ENCODE results near the gene CHKA. TPM values are rescaled to one million over a fixed set of nuclear protein-coding genes. Genes with fewer than 3 reads are reported as not detected.

CHKA gene
- total and polyA plus RNA-seq, 2 of the 8 experiments (the other 6 are each of a cell fraction or from before 2014, with no cell fraction given), result 61.2 to 86.6 TPM

DNA sequence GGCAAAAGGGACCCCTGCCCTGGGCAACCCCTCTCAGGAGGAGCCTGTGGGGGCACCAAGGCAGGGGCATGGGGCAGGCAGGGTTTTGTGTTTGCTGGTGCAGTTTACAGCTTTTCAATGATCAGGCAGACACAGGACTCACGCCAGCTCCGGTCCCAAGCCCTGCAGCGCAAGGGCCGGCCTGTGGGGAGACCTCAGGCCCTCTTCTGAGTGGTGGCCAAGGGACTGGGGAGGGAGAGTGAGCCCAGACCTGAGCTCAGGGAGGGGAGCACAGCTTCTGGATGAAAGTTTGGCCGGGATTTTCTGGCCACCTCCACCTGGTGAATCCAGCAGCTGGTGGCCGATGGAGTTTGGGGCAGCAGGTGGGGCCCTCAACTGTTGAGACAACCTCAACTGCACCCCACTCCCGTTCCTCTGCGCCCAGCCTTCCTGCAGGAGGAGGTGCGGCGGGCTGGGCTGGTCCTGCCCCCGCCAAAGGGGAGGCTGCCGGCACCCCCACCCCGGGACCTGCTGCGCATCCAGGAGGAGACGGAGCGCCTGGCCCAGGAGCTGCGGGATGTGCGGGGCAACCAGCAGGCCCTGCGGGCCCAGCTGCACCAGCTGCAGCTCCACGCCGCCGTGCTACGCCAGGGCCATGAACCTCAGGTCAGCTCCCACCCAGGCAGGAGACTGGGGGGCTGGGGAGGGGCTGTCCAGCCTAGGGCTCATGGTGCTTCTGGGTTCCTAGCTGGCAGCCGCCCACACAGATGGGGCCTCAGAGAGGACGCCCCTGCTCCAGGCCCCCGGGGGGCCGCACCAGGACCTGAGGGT is 78.8 kb downstream of the CHKA start (continued):
- TF ChIP-seq, protein P1, sequence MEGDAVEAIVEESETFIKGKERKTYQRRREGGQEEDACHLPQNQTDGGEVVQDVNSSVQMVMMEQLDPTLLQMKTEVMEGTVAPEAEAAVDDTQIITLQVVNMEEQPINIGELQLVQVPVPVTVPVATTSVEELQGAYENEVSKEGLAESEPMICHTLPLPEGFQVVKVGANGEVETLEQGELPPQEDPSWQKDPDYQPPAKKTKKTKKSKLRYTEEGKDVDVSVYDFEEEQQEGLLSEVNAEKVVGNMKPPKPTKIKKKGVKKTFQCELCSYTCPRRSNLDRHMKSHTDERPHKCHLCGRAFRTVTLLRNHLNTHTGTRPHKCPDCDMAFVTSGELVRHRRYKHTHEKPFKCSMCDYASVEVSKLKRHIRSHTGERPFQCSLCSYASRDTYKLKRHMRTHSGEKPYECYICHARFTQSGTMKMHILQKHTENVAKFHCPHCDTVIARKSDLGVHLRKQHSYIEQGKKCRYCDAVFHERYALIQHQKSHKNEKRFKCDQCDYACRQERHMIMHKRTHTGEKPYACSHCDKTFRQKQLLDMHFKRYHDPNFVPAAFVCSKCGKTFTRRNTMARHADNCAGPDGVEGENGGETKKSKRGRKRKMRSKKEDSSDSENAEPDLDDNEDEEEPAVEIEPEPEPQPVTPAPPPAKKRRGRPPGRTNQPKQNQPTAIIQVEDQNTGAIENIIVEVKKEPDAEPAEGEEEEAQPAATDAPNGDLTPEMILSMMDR (IDR thresholded peaks at IDR 0.05; ENCODE audit: control extremely low read depth in 1 of 3, insufficient read depth in 1 of 3, low read depth in 1 of 3, low read length in 3 of 3), result no peak
- no peak for TF ChIP-seq SP4 (IDR thresholded peaks at IDR 0.05; ENCODE audit: low read length)
- no peak for TF ChIP-seq NANOG (IDR thresholded peaks at IDR 0.05; ENCODE audit: insufficient read depth, low read depth, low read length, poor library complexity, severe bottlenecking)

Measured in H1 (cell line).